ENCODE data around the gene TTLL5.

- TF ChIP-seq EZH2phosphoT487 (conservative IDR thresholded peaks at IDR 0.05; ENCODE audit: low read length) (no peak), CTCF (IDR thresholded peaks at IDR 0.05; ENCODE audit: insufficient read depth, low read length, poor library complexity, severe bottlenecking) (no peak)
Observed at GRCh38 chr14:75811872-75812499, 150.9 kb downstream of the TTLL5 start.

Measured in SU-DHL-6 (cell line).